H1 (cell line): Measurements from ENCODE around the gene DGUOK. TPM values are rescaled to one million over a fixed set of nuclear protein-coding genes. Genes with fewer than 3 reads are reported as not detected.

Experiments
- CTCF ChIA-PET: fragments of 300-600 bp; sonication (Branson Sonifier 250); formaldehyde crosslinking; loops from one replicate; lab custom pipeline; 2021; ENCODE audit not compliant: partially characterized antibody; lab: Charles Lee
- POLR2A ChIA-PET: fragments of 300-600 bp; sonication (Branson Sonifier 250); formaldehyde crosslinking; loops from one replicate; lab custom pipeline; 2021; ENCODE audit warnings: inconsistent platforms; ENCODE audit not compliant: partially characterized antibody; lab: Charles Lee
- DNase-seq, 2 experiments: peaks; one replicate each; pipeline versions ENCODE4 v3.0.0 to v3.0.0-alpha.2; 2010 to 2022; ENCODE audit warnings: low spot score in 2 of 2, low read depth in 1 of 2, mixed read lengths in 1 of 2
- FAIRE-seq: peaks from 2 replicates; lab custom pipeline; 2011; peaks lifted over from hg19 to GRCh38; lab: Jason Lieb, UNC
- H2AFZ ChIP-seq: 2 replicates; pipeline ENCODE4 v1.8.1; 2012; ENCODE audit warnings: low read length, inconsistent platforms
- H2AK5ac ChIP-seq: 2 replicates; pipeline ENCODE4 v1.6.1; 2013; ENCODE audit warnings: low read depth, low read length
- H2BK120ac ChIP-seq: replicated peaks from 2 replicates; pipeline ENCODE3; 2013; ENCODE audit warnings: low read depth, low read length, inconsistent platforms
- H2BK12ac ChIP-seq: 2 replicates; pipeline ENCODE4 v1.6.1; 2013; ENCODE audit warnings: low read depth, low read length
- H2BK15ac ChIP-seq: 2 replicates; pipeline ENCODE4 v1.6.1; 2013; ENCODE audit warnings: low read length
- H2BK20ac ChIP-seq: 2 replicates; pipeline ENCODE4 v1.6.1; 2013; ENCODE audit warnings: low read length
- H2BK5ac ChIP-seq: 2 replicates; pipeline ENCODE4 v1.6.1; 2013; ENCODE audit warnings: low read depth, low read length
- H3K14ac ChIP-seq: 2 replicates; pipeline ENCODE4 v1.6.1; 2013; ENCODE audit warnings: inconsistent platforms; ENCODE audit not compliant: insufficient read length
- H3K18ac ChIP-seq: 2 replicates; pipeline ENCODE4 v1.6.1; 2013; ENCODE audit warnings: low read length; ENCODE audit errors: extremely low read depth
- H3K23ac ChIP-seq: 2 replicates; pipeline ENCODE4 v1.6.1; 2013; ENCODE audit warnings: inconsistent platforms; ENCODE audit not compliant: insufficient read length
- H3K23me2 ChIP-seq: 2 replicates; pipeline ENCODE4 v1.6.1; 2013; ENCODE audit warnings: low read depth, low read length
- H3K27ac ChIP-seq: 2 replicates; pipeline ENCODE4 v1.6.1; 2011; ENCODE audit warnings: low read depth, low read length, inconsistent platforms
- H3K27me3 ChIP-seq, 4 experiments: replicated peaks in 1 of 4; 1 replicate in 1 of 4; 2 replicates in 3 of 4; pipeline versions ENCODE4 v1.6.1 to v1.8.1; 2011 to 2013; ENCODE audit warnings: low read length in 3 of 4, mild to moderate bottlenecking in 3 of 4, inconsistent platforms in 2 of 4, mixed read lengths in 2 of 4, moderate library complexity in 1 of 4; ENCODE audit not compliant: control insufficient read depth in 3 of 4, insufficient read depth in 3 of 4; ENCODE audit errors: extremely low read depth in 1 of 4
- H3K36me3 ChIP-seq, 4 experiments: 2 replicates each; pipeline versions ENCODE4 v1.6.1 to v1.8.1; 2011 to 2013; ENCODE audit warnings: mild to moderate bottlenecking in 4 of 4, low read length in 3 of 4, moderate library complexity in 2 of 4, control low read depth in 1 of 4, inconsistent platforms in 1 of 4; ENCODE audit not compliant: insufficient read depth in 4 of 4, control insufficient read depth in 2 of 4
- H3K4ac ChIP-seq: replicated peaks from 2 replicates; pipeline ENCODE3; 2013; ENCODE audit warnings: low read length, low read depth, mixed read lengths, inconsistent platforms; ENCODE audit not compliant: insufficient read length
- H3K4me1 ChIP-seq, 4 experiments: replicated peaks in 1 of 4; 1 replicate in 1 of 4; 2 replicates in 3 of 4; pipeline versions ENCODE4 v1.6.1 to v1.8.1; 2011 to 2013; ENCODE audit warnings: low read length in 3 of 4, inconsistent platforms in 2 of 4, mixed read lengths in 1 of 4; ENCODE audit not compliant: insufficient read depth in 4 of 4, control insufficient read depth in 3 of 4
- H3K4me2 ChIP-seq, 2 experiments: 2 replicates each; pipeline versions ENCODE4 v1.6.1 to v1.8.1; 2011 to 2013; ENCODE audit warnings: low read depth in 2 of 2, low read length in 2 of 2, control low read depth in 1 of 2, inconsistent platforms in 1 of 2, mild to moderate bottlenecking in 1 of 2; ENCODE audit not compliant: insufficient read depth in 1 of 2
- H3K4me3 ChIP-seq, 4 experiments: fragments of 200-600, 300-600 bp in 1 of 4; sonication (generic), shearing (Covaris generic), sonication (Bioruptor Twin) in 1 of 4; 2 replicates each; pipeline versions ENCODE4 v1.5.1 to v1.8.1; 2011 to 2016; ENCODE audit warnings: low read length in 4 of 4, low read depth in 3 of 4, control low read depth in 2 of 4, inconsistent platforms in 2 of 4, mild to moderate bottlenecking in 2 of 4, mixed read lengths in 1 of 4, moderate library complexity in 1 of 4; ENCODE audit not compliant: insufficient read depth in 2 of 4; ENCODE audit errors: extremely low read depth in 1 of 4
- H3K56ac ChIP-seq: replicated peaks from 2 replicates; pipeline ENCODE3; 2013; ENCODE audit warnings: low read depth, mild to moderate bottlenecking, mixed read lengths, low read length, inconsistent platforms; ENCODE audit not compliant: insufficient read length
- H3K79me1 ChIP-seq: 2 replicates; pipeline ENCODE4 v1.6.1; 2013; ENCODE audit warnings: low read depth, low read length, control low read depth
- H3K79me2 ChIP-seq, 2 experiments: 2 replicates each; pipeline versions ENCODE4 v1.6.1 to v1.8.1; 2012 to 2013; ENCODE audit warnings: low read length in 2 of 2, mild to moderate bottlenecking in 2 of 2, inconsistent platforms in 1 of 2; ENCODE audit not compliant: insufficient read depth in 2 of 2, control insufficient read depth in 1 of 2
- H3K9ac ChIP-seq, 4 experiments: replicated peaks in 1 of 4; 1 replicate in 1 of 4; 2 replicates in 3 of 4; pipeline versions ENCODE4 v1.6.1 to v1.8.1; 2011 to 2013; ENCODE audit warnings: low read depth in 3 of 4, low read length in 3 of 4, control low read depth in 2 of 4, mild to moderate bottlenecking in 2 of 4, moderate library complexity in 2 of 4, inconsistent platforms in 1 of 4; ENCODE audit errors: extremely low read depth in 1 of 4
- H3K9me3 ChIP-seq, 2 experiments: 2 replicates each; pipeline versions ENCODE4 v1.6.1 to v1.8.1; 2012 to 2013; ENCODE audit warnings: mild to moderate bottlenecking in 2 of 2, moderate library complexity in 2 of 2, control low read depth in 1 of 2, inconsistent platforms in 1 of 2, low read depth in 1 of 2, low read length in 1 of 2, mixed read lengths in 1 of 2; ENCODE audit not compliant: insufficient read depth in 2 of 2
- H4K20me1 ChIP-seq, 2 experiments: replicated peaks in 1 of 2; 2 replicates each; pipeline versions ENCODE3 to v1.8.1; 2011 to 2013; ENCODE audit warnings: inconsistent platforms in 2 of 2, low read length in 2 of 2, mild to moderate bottlenecking in 1 of 2; ENCODE audit not compliant: insufficient read depth in 2 of 2, control insufficient read depth in 1 of 2
- H4K5ac ChIP-seq: 2 replicates; pipeline ENCODE4 v1.6.1; 2013; ENCODE audit warnings: low read length, low read depth, mixed read lengths, inconsistent platforms; ENCODE audit not compliant: insufficient read length
- H4K8ac ChIP-seq: 2 replicates; pipeline ENCODE4 v1.8.0; 2013; ENCODE audit warnings: mild to moderate bottlenecking, moderate library complexity, low read length, inconsistent platforms; ENCODE audit not compliant: insufficient read depth; ENCODE audit errors: extremely low read depth
- H4K91ac ChIP-seq: replicated peaks from 2 replicates; pipeline ENCODE3; 2013; ENCODE audit warnings: low read length, mixed read lengths, inconsistent platforms; ENCODE audit not compliant: insufficient read length
- CHD2 ChIP-seq: IDR thresholded peaks from 2 replicates; pipeline ENCODE4 v1.6.1; 2012; ENCODE audit warnings: low read length, improper control_type of control experiment
- EP300 ChIP-seq, 2 experiments: IDR thresholded peaks; 1 replicate in 1 of 2; 2 replicates in 1 of 2; pipeline ENCODE4 v1.6.1; 2011 to 2012; ENCODE audit warnings: low read depth in 2 of 2, low read length in 2 of 2, mild to moderate bottlenecking in 2 of 2, borderline replicate concordance in 1 of 2, inconsistent platforms in 1 of 2, moderate library complexity in 1 of 2
- GTF2F1 ChIP-seq: IDR thresholded peaks from 2 replicates; pipeline ENCODE4 v1.6.1; 2012; ENCODE audit warnings: low read depth, low read length, improper control_type of control experiment, borderline replicate concordance
- KDM1A ChIP-seq: fragments of 200-600, 300-600 bp; sonication (generic); IDR thresholded peaks from 2 replicates; pipeline ENCODE4 v1.7.1; 2016; ENCODE audit warnings: mild to moderate bottlenecking, low read length, borderline replicate concordance
- NANOG ChIP-seq: IDR thresholded peaks from 2 replicates; pipeline ENCODE4 v1.6.1; 2011; ENCODE audit warnings: low read length, low read depth, mild to moderate bottlenecking, inconsistent platforms; ENCODE audit not compliant: insufficient read depth, poor library complexity, severe bottlenecking
- SIN3A ChIP-seq, 2 experiments: IDR thresholded peaks in 1 of 2; conservative IDR thresholded peaks in 1 of 2; 2 replicates each; pipeline ENCODE4 v1.6.1; 2011 to 2012; ENCODE audit warnings: low read length in 2 of 2, improper control_type of control experiment in 1 of 2, low read depth in 1 of 2, mild to moderate bottlenecking in 1 of 2
- SRF ChIP-seq: IDR thresholded peaks from 2 replicates; pipeline ENCODE4 v1.6.1; 2011; ENCODE audit warnings: mild to moderate bottlenecking, low read depth, low read length, moderate library complexity
- WGBS, 2 experiments: shearing (Covaris generic) in 1 of 2; methylation state at CpG; one replicate each; pipeline versions ENCODE4 v1.1.6 to v1.1.7; 2013 to 2015; ENCODE audit warnings: low lambda C conversion rate in 2 of 2, mixed read lengths in 2 of 2, inconsistent platforms in 1 of 2, low coverage in 1 of 2, missing lambda C conversion rate in 1 of 2; ENCODE audit not compliant: insufficient replicate concordance in 2 of 2, insufficient coverage in 1 of 2, insufficient read length in 1 of 2; ENCODE audit errors: extremely low coverage in 1 of 2, missing lambda C conversion rate in 1 of 2; 5-methylcytosine and 5-hydroxymethylcytosine counted together
- polyA plus RNA-seq, 7 experiments: library from polyadenylated mRNA; depleted of rRNA in 3 of 7; stranded (reverse) in 5 of 7; unstranded in 2 of 7; fragments of >200 nt in 5 of 7; fragments of 200-250 nt in 2 of 7; gene quantifications; 1 replicate in 5 of 7; 2 replicates in 1 of 7; 4 replicates in 1 of 7; pipeline versions ENCODE4 v1.2.1 to v1.2.3, GENCODE V29; 2011 to 2013; ENCODE audit warnings: missing spikeins in 2 of 7, mixed read lengths in 2 of 7
- total RNA-seq: library from RNA; stranded (reverse); fragmentation: NEBNext Ultra II Directional; extraction: Animal tissue kit (Norgen Biotek cat#: 25700); gene quantifications from 2 replicates; pipeline ENCODE4 v1.2.1, GENCODE V29; 2021

Gene DGUOK
- total and polyA plus RNA-seq, 2 of the 8 experiments (the other 6 are each of a cell fraction or from before 2014, with no cell fraction given): 110 to 168 TPM

DNA sequence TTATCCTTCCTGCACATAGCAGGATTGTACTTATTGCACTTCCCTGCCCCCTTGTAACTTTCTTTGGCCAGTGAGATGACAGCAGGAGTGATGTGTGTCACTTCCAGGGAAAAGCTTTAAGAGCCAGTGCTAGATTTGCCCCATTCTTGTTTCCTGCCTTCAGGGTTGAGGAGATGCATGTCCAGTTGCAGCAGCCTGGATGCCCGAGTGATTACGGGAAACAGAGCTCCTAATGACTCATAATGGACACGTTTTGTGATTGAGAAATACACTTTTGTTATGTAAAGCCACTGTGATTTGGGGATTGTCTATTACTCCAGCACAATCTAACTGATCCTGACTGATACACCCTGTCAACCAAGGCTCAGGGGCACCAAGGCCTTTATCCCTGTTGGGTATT, 53.0 kb downstream of the DGUOK start:
- Histone ChIP-seq H4K20me1 (peaks cover 0 to 4% of the 10 kb centered on the region in 2 experiments), H2BK5ac (no peak overlapping the region), H4K91ac (no peak overlapping the region), H2AFZ (no peak overlapping the region), H4K8ac (no peak overlapping the region), H3K4me1 (peaks cover 5 to 11% (median 6%) of the 10 kb centered on the region in 4 experiments; a peak in 6 of 7 replicates), H2BK120ac (no peak overlapping the region), H3K79me1 (no peaks in the 10 kb centered on the region), H3K56ac (no peak overlapping the region), H3K4me2 (no peak overlapping the region; a peak in 1 of 4 replicates), H3K23ac (no peak overlapping the region), H3K9me3 (no peaks in the 10 kb centered on the region), H3K14ac (no peak overlapping the region), H3K27ac (no peak overlapping the region), H2AK5ac (no peak overlapping the region), H3K4ac (no peak overlapping the region), H3K27me3 (peaks cover 14 to 41% (median 34%) of the 10 kb centered on the region in 4 experiments), H3K9ac (no peak overlapping the region), H3K18ac (no peak overlapping the region), H3K36me3 (no peaks in the 10 kb centered on the region), H3K4me3 (no peak overlapping the region), H4K5ac (no peak overlapping the region), H3K79me2 (no peaks in the 10 kb centered on the region), H2BK15ac (no peak overlapping the region), H3K23me2 (peaks cover 12% of the 10 kb centered on the region), H2BK12ac (no peak overlapping the region), H2BK20ac (no peak overlapping the region)
- no peak for TF ChIP-seq SRF
- TF ChIP-seq KDM1A: no peak
- no peak for TF ChIP-seq CHD2
- no peak for TF ChIP-seq EP300 (IDR thresholded peaks at IDR 0.05; ENCODE audit: borderline replicate concordance in 1 of 2, low read depth in 2 of 2, low read length in 2 of 2)
- no peak for TF ChIP-seq NANOG
- no peak for TF ChIP-seq GTF2F1
- TF ChIP-seq SIN3A (conservative IDR thresholded peaks at IDR 0.05 in 1 of 2, IDR thresholded peaks at IDR 0.05 in 1 of 2; ENCODE audit: low read depth in 1 of 2, low read length in 2 of 2): no peak
- DNase-seq (no peak), FAIRE-seq (no peak)
- POLR2A ChIA-PET: interaction anchor here (1.0 to 1.7 kb wide), 3 partner anchors 16 to 219 kb away, joined by 3 to 4 read pairs (median 3); partner anchors contain the start of gene MTHFD2
- WGBS, 2 experiments: 67% methylated on average over 3 of the region's 3 CpGs; no CpG with 5 or more reads in 1 of the 2 experiments
- CTCF ChIA-PET: interaction anchor here (0.8 to 1.3 kb wide), 3 partner anchors 14 to 107 kb away, joined by 3 to 4 read pairs (median 3); no protein-coding TSS in a partner anchor
